ENCODE measurements around the gene EML6. TPM values are rescaled to one million over a fixed set of nuclear protein-coding genes. Genes with fewer than 3 reads are reported as not detected.

EML6 gene
- total RNA-seq, 1 donor = 1.1 TPM

DNA sequence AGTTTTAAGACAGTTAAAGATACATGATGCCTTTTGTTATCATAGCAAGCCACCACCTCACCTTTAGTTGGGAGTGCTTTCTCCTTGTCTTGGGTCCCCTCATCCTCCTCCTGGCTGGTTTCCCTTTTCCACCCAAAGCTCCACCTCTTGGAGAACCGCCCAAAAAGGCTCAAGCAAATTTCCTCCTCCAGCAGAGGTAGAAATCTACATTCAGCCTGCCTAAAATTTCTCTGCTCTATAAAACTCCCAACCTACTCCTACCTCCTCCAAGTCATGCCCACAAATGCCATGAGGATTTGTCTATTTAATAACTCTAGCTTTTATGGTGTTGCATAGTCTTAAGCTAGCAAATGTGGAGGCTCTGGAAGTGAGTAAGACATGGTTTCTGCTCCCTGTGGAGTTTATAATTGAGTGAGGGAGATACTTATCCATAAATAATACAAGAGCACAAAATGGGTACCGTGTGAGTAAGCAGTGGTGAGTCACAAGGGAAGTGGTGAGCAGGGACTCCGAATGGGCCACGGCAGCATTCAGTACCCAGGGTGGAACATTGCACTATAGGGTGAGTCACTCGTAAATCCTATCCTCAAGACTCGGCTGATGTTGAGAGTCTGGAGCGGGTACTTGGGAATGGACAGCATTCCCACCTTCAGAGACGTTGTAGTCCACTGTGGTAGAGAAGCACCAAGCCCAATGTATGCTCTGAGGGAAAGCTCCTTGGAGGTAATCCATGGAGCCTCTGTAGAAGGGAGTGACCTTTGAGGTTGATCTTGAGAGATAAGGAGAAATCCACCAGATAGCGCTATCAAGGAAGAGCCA lies 180.5 kb downstream of the EML6 start:
- no peak for TF ChIP-seq CTCF (IDR thresholded peaks at IDR 0.05; ENCODE audit: extremely low read depth, low read depth, low read length)
- peak overlapping the region; percentile 22 for H3K4me3 ChIP-seq (ENCODE audit: insufficient read depth, low read length)

GRCh38 chr2:54904836-54905235 lies 181.4 kb downstream of the EML6 start:
- Histone ChIP-seq H3K27ac (ENCODE audit: low read depth, low read length) (peak overlapping the region; percentile 65), H3K9me3 (ENCODE audit: low read depth, low read length) (no peaks in the 10 kb centered on the region), H3K27me3 (ENCODE audit: insufficient read depth, low read length) (no peaks in the 10 kb centered on the region), H3K4me1 (ENCODE audit: insufficient read depth, low read length) (peaks cover 29% of the 10 kb centered on the region), H3K4me3 (ENCODE audit: insufficient read depth, low read length) (peak overlapping the region; percentile 16), H4K20me1 (ENCODE audit: insufficient read depth, low read length) (no peaks in the 10 kb centered on the region), H3K79me2 (ENCODE audit: insufficient read depth, low read length) (peaks cover 14% of the 10 kb centered on the region), H3K36me3 (ENCODE audit: insufficient read depth, low read length) (no peaks in the 10 kb centered on the region), H2AFZ (ENCODE audit: low read length) (no peak overlapping the region), H3K4me2 (ENCODE audit: insufficient read depth, low read length) (peak overlapping the region; percentile 59)
- no peak for TF ChIP-seq CTCF (IDR thresholded peaks at IDR 0.05; ENCODE audit: extremely low read depth, low read depth, low read length)
- DNase-seq (ENCODE audit: insufficient read length, low spot score, missing footprints) = no peak

More for the DNA sequence above, 180.5 kb downstream of the EML6 start:
- peak overlapping the region; percentile 59 for H3K4me2 ChIP-seq (ENCODE audit: insufficient read depth, low read length)
- H2AFZ ChIP-seq (ENCODE audit: low read length) = no peak overlapping the region
- no peaks in the 10 kb centered on the region for H4K20me1 ChIP-seq (ENCODE audit: insufficient read depth, low read length)
- H3K9me3 ChIP-seq (ENCODE audit: low read depth, low read length) = no peaks in the 10 kb centered on the region
- H3K36me3 ChIP-seq (ENCODE audit: insufficient read depth, low read length) = no peaks in the 10 kb centered on the region
- H3K27me3 ChIP-seq (ENCODE audit: insufficient read depth, low read length) = no peaks in the 10 kb centered on the region
- H3K4me1 ChIP-seq (ENCODE audit: insufficient read depth, low read length) = peaks cover 23% of the 10 kb centered on the region
- peak overlapping the region; percentile 65 for H3K27ac ChIP-seq (ENCODE audit: low read depth, low read length)
- peak; percentile 84 for DNase-seq (ENCODE audit: insufficient read length, low spot score, missing footprints)
- peaks cover 17% of the 10 kb centered on the region for H3K79me2 ChIP-seq (ENCODE audit: insufficient read depth, low read length)

GRCh38 chr2:54906716-54907115 lies 183.3 kb downstream of the EML6 start:
- no peak overlapping the region for H3K4me2 ChIP-seq (ENCODE audit: insufficient read depth, low read length)
- TF ChIP-seq CTCF (IDR thresholded peaks at IDR 0.05; ENCODE audit: extremely low read depth, low read depth, low read length) = no peak
- peaks cover 2% of the 10 kb centered on the region for H3K79me2 ChIP-seq (ENCODE audit: insufficient read depth, low read length)
- H3K9me3 ChIP-seq (ENCODE audit: low read depth, low read length) = no peaks in the 10 kb centered on the region
- no peak overlapping the region for H3K27ac ChIP-seq (ENCODE audit: low read depth, low read length)
- no peak overlapping the region for H3K4me3 ChIP-seq (ENCODE audit: insufficient read depth, low read length)
- H4K20me1 ChIP-seq (ENCODE audit: insufficient read depth, low read length) = no peaks in the 10 kb centered on the region
- no peaks in the 10 kb centered on the region for H3K27me3 ChIP-seq (ENCODE audit: insufficient read depth, low read length)
- H2AFZ ChIP-seq (ENCODE audit: low read length) = no peak overlapping the region
- H3K4me1 ChIP-seq (ENCODE audit: insufficient read depth, low read length) = peaks cover 29% of the 10 kb centered on the region
- no peak for DNase-seq (ENCODE audit: insufficient read length, low spot score, missing footprints)
- H3K36me3 ChIP-seq (ENCODE audit: insufficient read depth, low read length) = no peaks in the 10 kb centered on the region

GRCh38 chr2:54907663-54908062 lies 184.2 kb downstream of the EML6 start:
- no peak overlapping the region for H2AFZ ChIP-seq (ENCODE audit: low read length)
- H3K4me1 ChIP-seq (ENCODE audit: insufficient read depth, low read length) = peaks cover 29% of the 10 kb centered on the region
- TF ChIP-seq CTCF (IDR thresholded peaks at IDR 0.05; ENCODE audit: extremely low read depth, low read depth, low read length) = no peak
- H3K27ac ChIP-seq (ENCODE audit: low read depth, low read length) = no peak overlapping the region
- no peaks in the 10 kb centered on the region for H3K9me3 ChIP-seq (ENCODE audit: low read depth, low read length)
- no peak overlapping the region for H3K4me2 ChIP-seq (ENCODE audit: insufficient read depth, low read length)
- no peaks in the 10 kb centered on the region for H3K36me3 ChIP-seq (ENCODE audit: insufficient read depth, low read length)
- no peak for DNase-seq (ENCODE audit: insufficient read length, low spot score, missing footprints)
- H3K4me3 ChIP-seq (ENCODE audit: insufficient read depth, low read length) = no peak overlapping the region
- peaks cover 2% of the 10 kb centered on the region for H3K79me2 ChIP-seq (ENCODE audit: insufficient read depth, low read length)
- H3K27me3 ChIP-seq (ENCODE audit: insufficient read depth, low read length) = no peaks in the 10 kb centered on the region
- no peaks in the 10 kb centered on the region for H4K20me1 ChIP-seq (ENCODE audit: insufficient read depth, low read length)
